H9 (cell line): ENCODE data around the gene TRIM27. TPM values are rescaled to one million over a fixed set of nuclear protein-coding genes. Genes with fewer than 3 reads are reported as not detected.

Source experiments
- DNase-seq: peaks from one replicate; pipeline ENCODE4 v3.0.0-alpha.2; 2017
- H2AFZ ChIP-seq: one replicate; pipeline ENCODE4 v1.6.1; 2013; ENCODE audit warnings: mild to moderate bottlenecking, low read length, control low read depth, moderate library complexity
- H2AK5ac ChIP-seq: 2 replicates; pipeline ENCODE4 v1.6.1; 2013; ENCODE audit warnings: low read length, control low read depth, mixed read lengths; ENCODE audit not compliant: insufficient read length
- H2BK120ac ChIP-seq: one replicate; pipeline ENCODE4 v1.6.1; 2013; ENCODE audit warnings: low read depth, mild to moderate bottlenecking, low read length, control low read depth, inconsistent platforms; ENCODE audit not compliant: poor library complexity, severe bottlenecking
- H2BK12ac ChIP-seq: 2 replicates; pipeline ENCODE4 v1.6.1; 2013; ENCODE audit warnings: low read length, control low read depth, mixed read lengths, low read depth; ENCODE audit not compliant: insufficient read length
- H2BK15ac ChIP-seq: 2 replicates; pipeline ENCODE4 v1.6.1; 2013; ENCODE audit warnings: low read depth, low read length, control low read depth
- H2BK20ac ChIP-seq: one replicate; pipeline ENCODE4 v1.6.1; 2013; ENCODE audit warnings: low read depth, mild to moderate bottlenecking, low read length, control low read depth, inconsistent platforms; ENCODE audit not compliant: poor library complexity, severe bottlenecking
- H2BK5ac ChIP-seq: 2 replicates; pipeline ENCODE4 v1.6.1; 2013; ENCODE audit warnings: low read length, control low read depth, mixed read lengths; ENCODE audit not compliant: insufficient read length
- H3K14ac ChIP-seq: 2 replicates; pipeline ENCODE4 v1.6.1; 2013; ENCODE audit warnings: low read length, control low read depth; ENCODE audit not compliant: insufficient read depth
- H3K18ac ChIP-seq: 2 replicates; pipeline ENCODE4 v1.6.1; 2013; ENCODE audit warnings: low read depth, mild to moderate bottlenecking, mixed read lengths, low read length, control low read depth; ENCODE audit not compliant: insufficient read length
- H3K23ac ChIP-seq: 2 replicates; pipeline ENCODE4 v1.6.1; 2013; ENCODE audit warnings: low read length, control low read depth, mixed read lengths, low read depth; ENCODE audit not compliant: insufficient read length
- H3K23me2 ChIP-seq: 2 replicates; pipeline ENCODE4 v1.6.1; 2013; ENCODE audit warnings: low read depth, mild to moderate bottlenecking, mixed read lengths, low read length, control low read depth; ENCODE audit not compliant: insufficient read length, poor library complexity, severe bottlenecking
- H3K27ac ChIP-seq: 2 replicates; pipeline ENCODE4 v1.5.1; 2013; ENCODE audit warnings: low read length, control low read depth, mixed read lengths, low read depth; ENCODE audit not compliant: insufficient read length
- H3K27me3 ChIP-seq: 2 replicates; pipeline ENCODE4 v1.6.1; 2013; ENCODE audit warnings: low read length, control low read depth, inconsistent platforms; ENCODE audit not compliant: insufficient read depth
- H3K4ac ChIP-seq: 2 replicates; pipeline ENCODE4 v1.6.1; 2013; ENCODE audit warnings: low read depth, mild to moderate bottlenecking, control low read depth, inconsistent platforms, low read length, moderate library complexity
- H3K4me1 ChIP-seq: 2 replicates; pipeline ENCODE4 v1.6.1; 2013; ENCODE audit warnings: low read length, control low read depth, inconsistent platforms; ENCODE audit not compliant: insufficient read depth
- H3K4me2 ChIP-seq: 2 replicates; pipeline ENCODE4 v1.6.1; 2013; ENCODE audit warnings: low read length, control low read depth, mixed read lengths; ENCODE audit not compliant: insufficient read length, insufficient read depth
- H3K56ac ChIP-seq: 2 replicates; pipeline ENCODE4 v1.6.1; 2013; ENCODE audit warnings: low read depth, mild to moderate bottlenecking, mixed read lengths, low read length, control low read depth; ENCODE audit not compliant: insufficient read length
- H3K79me1 ChIP-seq: 2 replicates; pipeline ENCODE4 v1.6.1; 2013; ENCODE audit warnings: low read depth, mild to moderate bottlenecking, moderate library complexity, low read length, control low read depth, inconsistent platforms; ENCODE audit not compliant: insufficient read depth, poor library complexity, severe bottlenecking
- H3K79me2 ChIP-seq: 2 replicates; pipeline ENCODE4 v1.6.1; 2013; ENCODE audit warnings: low read length, control low read depth, inconsistent platforms; ENCODE audit not compliant: insufficient read depth
- H3K9ac ChIP-seq: 2 replicates; pipeline ENCODE4 v1.6.1; 2013; ENCODE audit warnings: low read length, control low read depth, mixed read lengths; ENCODE audit not compliant: insufficient read length; ENCODE audit errors: extremely low read depth
- H3K9me3 ChIP-seq: one replicate; pipeline ENCODE4 v1.6.1; 2013; ENCODE audit warnings: low read depth, low read length, inconsistent platforms; ENCODE audit not compliant: control insufficient read depth
- H3T11ph ChIP-seq: one replicate; pipeline ENCODE4 v1.6.1; 2013; ENCODE audit warnings: mild to moderate bottlenecking, low read length, control low read depth, inconsistent platforms
- H4K20me1 ChIP-seq: one replicate; pipeline ENCODE4 v1.6.1; 2013; ENCODE audit not compliant: control insufficient read depth, insufficient read length, insufficient read depth
- H4K5ac ChIP-seq: 2 replicates; pipeline ENCODE4 v1.6.1; 2013; ENCODE audit warnings: low read depth, mild to moderate bottlenecking, mixed read lengths, low read length, control low read depth; ENCODE audit not compliant: insufficient read length
- H4K8ac ChIP-seq: replicated peaks from 2 replicates; pipeline ENCODE4 v1.6.1; 2013; ENCODE audit warnings: low read length, control low read depth, mixed read lengths, low read depth; ENCODE audit not compliant: insufficient read length
- H4K91ac ChIP-seq: 2 replicates; pipeline ENCODE4 v1.6.1; 2013; ENCODE audit warnings: low read depth, mild to moderate bottlenecking, moderate library complexity, mixed read lengths, low read length, control low read depth; ENCODE audit not compliant: insufficient read length
- H3K27ac Mint-ChIP-seq, 3 experiments: 2 replicates in 2 of 3; 3 replicates in 1 of 3; pipeline ENCODE4 v1.8.0; 2020 to 2021; ENCODE audit warnings: mixed read lengths in 3 of 3, mild to moderate bottlenecking in 1 of 3, moderate library complexity in 1 of 3
- H3K27me3 Mint-ChIP-seq: 2 replicates; pipeline ENCODE4 v1.8.0; 2021; ENCODE audit warnings: low read depth, mild to moderate bottlenecking, moderate library complexity, mixed read lengths
- H3K36me3 Mint-ChIP-seq, 3 experiments: 2 replicates in 2 of 3; 3 replicates in 1 of 3; pipeline ENCODE4 v1.8.0; 2020 to 2021; ENCODE audit warnings: low read depth in 3 of 3, mixed read lengths in 3 of 3; ENCODE audit not compliant: insufficient read depth in 1 of 3
- H3K4me1 Mint-ChIP-seq, 2 experiments: 2 replicates each; pipeline ENCODE4 v1.8.0; 2020; ENCODE audit warnings: mixed read lengths in 2 of 2
- H3K4me3 Mint-ChIP-seq, 2 experiments: 2 replicates in 1 of 2; 3 replicates in 1 of 2; pipeline ENCODE4 v1.8.0; 2020 to 2021; ENCODE audit warnings: mild to moderate bottlenecking in 2 of 2, mixed read lengths in 2 of 2, moderate library complexity in 1 of 2
- H3K9me3 Mint-ChIP-seq, 2 experiments: 2 replicates in 1 of 2; 3 replicates in 1 of 2; pipeline ENCODE4 v1.8.0; 2020; ENCODE audit warnings: mild to moderate bottlenecking in 2 of 2, mixed read lengths in 2 of 2, moderate library complexity in 1 of 2
- WGBS: extraction: QIAGEN DNeasy Blood & Tissue Kit; methylation state at CpG from one replicate; pipeline ENCODE4 v1.1.7; 2013; ENCODE audit warnings: missing lambda C conversion rate, low lambda C conversion rate, mixed read lengths; ENCODE audit not compliant: insufficient read length; ENCODE audit errors: extremely low coverage; 5-methylcytosine and 5-hydroxymethylcytosine counted together
- total RNA-seq: library from RNA; stranded (reverse); gene quantifications from 2 replicates; pipeline ENCODE4 v1.2.1, GENCODE V29; 2021
- TF ChIP-seq, protein P1 (sequence below): fragments of 200-600 bp; sonication (generic); conservative IDR thresholded peaks from 3 replicates; pipeline ENCODE4 v1.8.0; 2021; ENCODE audit warnings: antibody characterized with exemption, mild to moderate bottlenecking

TRIM27 gene
- total RNA-seq, 1 experiment from 2014 or later = 98.2 TPM

DNA sequence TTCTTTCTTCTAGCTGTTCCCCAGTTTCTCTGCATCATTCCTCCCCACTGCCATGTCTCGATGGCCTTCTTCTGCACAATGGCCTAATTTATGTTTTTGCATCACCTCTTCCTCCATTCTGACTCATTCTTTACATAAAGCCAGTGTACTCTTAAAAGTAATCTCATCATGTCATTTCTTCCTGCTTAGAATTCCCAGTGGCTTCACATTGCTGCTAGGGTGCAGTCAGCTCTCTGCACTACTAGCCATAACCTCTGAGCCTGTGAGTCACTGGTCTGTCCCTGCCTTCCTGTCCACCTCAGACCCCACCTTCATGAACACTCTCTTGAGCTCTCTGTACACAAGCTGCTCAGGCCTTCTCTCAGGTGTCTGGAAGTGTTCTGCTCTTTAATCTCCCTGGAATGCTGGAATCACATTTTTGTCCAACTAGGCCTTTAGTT is 24.1 kb upstream of the TRIM27 start:
- no peaks in the 10 kb centered on the region for H3K9me3 ChIP-seq
- no peak overlapping the region for H2BK120ac ChIP-seq
- no peak for DNase-seq
- no peak overlapping the region for H2AK5ac ChIP-seq
- H3K4me1 ChIP-seq = peaks cover 2% of the 10 kb centered on the region; the same call in 1 of the 2 replicates
- Mint-ChIP-seq H3K9me3 (peaks cover 7 to 9% of the 10 kb centered on the region in 2 experiments), H3K27me3 (peaks cover 7% of the 10 kb centered on the region; the same call in 1 of the 2 replicates), H3K4me3 (no peak overlapping the region; a peak in 1 of 5 replicates), H3K36me3 (peaks cover 4 to 5% (median 5%) of the 10 kb centered on the region in 3 experiments; a peak in 6 of 7 replicates), H3K4me1 (peaks cover 24 to 26% of the 10 kb centered on the region in 2 experiments), H3K27ac (no peak overlapping the region)
- no peak overlapping the region for H3K9ac ChIP-seq
- no peak overlapping the region for H2BK12ac ChIP-seq
- H3K14ac ChIP-seq = no peak overlapping the region
- TF ChIP-seq, protein P1, sequence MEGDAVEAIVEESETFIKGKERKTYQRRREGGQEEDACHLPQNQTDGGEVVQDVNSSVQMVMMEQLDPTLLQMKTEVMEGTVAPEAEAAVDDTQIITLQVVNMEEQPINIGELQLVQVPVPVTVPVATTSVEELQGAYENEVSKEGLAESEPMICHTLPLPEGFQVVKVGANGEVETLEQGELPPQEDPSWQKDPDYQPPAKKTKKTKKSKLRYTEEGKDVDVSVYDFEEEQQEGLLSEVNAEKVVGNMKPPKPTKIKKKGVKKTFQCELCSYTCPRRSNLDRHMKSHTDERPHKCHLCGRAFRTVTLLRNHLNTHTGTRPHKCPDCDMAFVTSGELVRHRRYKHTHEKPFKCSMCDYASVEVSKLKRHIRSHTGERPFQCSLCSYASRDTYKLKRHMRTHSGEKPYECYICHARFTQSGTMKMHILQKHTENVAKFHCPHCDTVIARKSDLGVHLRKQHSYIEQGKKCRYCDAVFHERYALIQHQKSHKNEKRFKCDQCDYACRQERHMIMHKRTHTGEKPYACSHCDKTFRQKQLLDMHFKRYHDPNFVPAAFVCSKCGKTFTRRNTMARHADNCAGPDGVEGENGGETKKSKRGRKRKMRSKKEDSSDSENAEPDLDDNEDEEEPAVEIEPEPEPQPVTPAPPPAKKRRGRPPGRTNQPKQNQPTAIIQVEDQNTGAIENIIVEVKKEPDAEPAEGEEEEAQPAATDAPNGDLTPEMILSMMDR = no peak
- H3K79me1 ChIP-seq = no peaks in the 10 kb centered on the region
- H3T11ph ChIP-seq = no peak overlapping the region
- H3K27ac ChIP-seq = no peak overlapping the region
- H4K20me1 ChIP-seq = no peaks in the 10 kb centered on the region
- no peak overlapping the region for H2AFZ ChIP-seq
- H4K91ac ChIP-seq = no peak overlapping the region
- H3K4ac ChIP-seq = no peak overlapping the region
- H3K4me2 ChIP-seq = no peak overlapping the region
- no peaks in the 10 kb centered on the region for H3K23me2 ChIP-seq
- H4K8ac ChIP-seq = no peak overlapping the region
- no peak overlapping the region for H2BK20ac ChIP-seq
- no peak overlapping the region for H4K5ac ChIP-seq
- H3K56ac ChIP-seq = no peak overlapping the region
- H2BK15ac ChIP-seq = no peak overlapping the region
- H3K79me2 ChIP-seq = no peaks in the 10 kb centered on the region
- H3K23ac ChIP-seq = no peak overlapping the region
- no peaks in the 10 kb centered on the region for H3K27me3 ChIP-seq
- no CpG with 5 or more reads among the region's 1 CpG for WGBS
- no peak overlapping the region for H2BK5ac ChIP-seq
- H3K18ac ChIP-seq = no peak overlapping the region
